ENCODE results near the gene SLC7A14. TPM values are rescaled to one million over a fixed set of nuclear protein-coding genes. Genes with fewer than 3 reads are reported as not detected.

SLC7A14 gene
- total and polyA plus RNA-seq, 12 donors = under 0.01 TPM; not detected in 11

GRCh38 chr3:170517242-170517945 lies 68.5 kb downstream of the SLC7A14 start:
- H3K9me3 ChIP-seq = no peaks in the 10 kb centered on the region
- H3K36me3 ChIP-seq = no peaks in the 10 kb centered on the region
- DNase-seq (no peak), ATAC-seq (no peak)
- no peak overlapping the region for H3K4me3 ChIP-seq
- peaks cover 0 to 18% (median 0%) of the 10 kb centered on the region in 7 donors for H3K27me3 ChIP-seq
- intact Hi-C loops (cut with DNase I) = no loop called here
- no peak for TF ChIP-seq CTCF (IDR thresholded peaks at IDR 0.05)
- WGBS, 2 donors = 61 to 62% methylated on average over 3 of the region's 3 CpGs
- H3K4me1 ChIP-seq = no peaks in the 10 kb centered on the region
- no peak overlapping the region for H3K27ac ChIP-seq

GRCh38 chr3:170513642-170514041 lies 72.2 kb downstream of the SLC7A14 start:
- Histone ChIP-seq H3K27me3 (peaks cover 0 to 18% (median 0%) of the 10 kb centered on the region in 7 donors), H3K9me3 (no peaks in the 10 kb centered on the region), H3K36me3 (no peaks in the 10 kb centered on the region), H3K4me3 (no peak overlapping the region), H3K4me1 (no peaks in the 10 kb centered on the region), H3K27ac (no peak overlapping the region)
- no peak for TF ChIP-seq CTCF (IDR thresholded peaks at IDR 0.05)
- ATAC-seq = no peak
- intact Hi-C loops (cut with DNase I) = no loop called here
- no peak for DNase-seq
- 72 to 80% methylated on average over 2 of the region's 2 CpGs for WGBS, 2 donors

- H3K4me3 ChIP-seq = no peak overlapping the region
- 87 to 94% methylated on average over 4 of the region's 4 CpGs for WGBS, 2 donors
- ATAC-seq = no peak
Measured at GRCh38 chr3:170511371-170511770, 74.5 kb downstream of the SLC7A14 start.

GRCh38 chr3:170508839-170509238 lies 77.0 kb downstream of the SLC7A14 start:
- peaks cover 0 to 8% (median 0%) of the 10 kb centered on the region in 7 donors for H3K27me3 ChIP-seq
- no peaks in the 10 kb centered on the region for H3K36me3 ChIP-seq
- no peak overlapping the region for H3K4me3 ChIP-seq
- H3K27ac ChIP-seq = no peak overlapping the region
- no peak for TF ChIP-seq CTCF (IDR thresholded peaks at IDR 0.05)
- 78 to 94% methylated on average over 4 of the region's 4 CpGs for WGBS, 2 donors
- intact Hi-C loops (cut with DNase I) = loop anchor here in 1 of 10 donors (10.0 kb wide), 1 partner anchor 84 kb away; no protein-coding TSS in a partner anchor
- DNase-seq (no peak), ATAC-seq (no peak)
- H3K9me3 ChIP-seq = no peaks in the 10 kb centered on the region
- H3K4me1 ChIP-seq = no peaks in the 10 kb centered on the region

More at GRCh38 chr3:170511371-170511770, 74.5 kb downstream of the SLC7A14 start:
- Histone ChIP-seq H3K36me3 (no peaks in the 10 kb centered on the region), H3K9me3 (no peaks in the 10 kb centered on the region), H3K27ac (no peak overlapping the region), H3K27me3 (peaks cover 0 to 18% (median 0%) of the 10 kb centered on the region in 7 donors), H3K4me1 (no peaks in the 10 kb centered on the region)
- intact Hi-C loops (cut with DNase I) = no loop called here
- DNase-seq = no peak
- TF ChIP-seq CTCF (IDR thresholded peaks at IDR 0.05) = no peak
